GM12801 (cell line): ENCODE data around the gene PXYLP1.

Experiments used
- CTCF ChIP-seq: IDR thresholded peaks from one replicate; pipeline ENCODE4 v1.5.1; 2011; ENCODE audit warnings: control low read depth; ENCODE audit not compliant: insufficient read length; ENCODE audit errors: extremely low read depth

Gene PXYLP1

GRCh38 chr3:141218162-141218835 is 13.3 kb upstream of the PXYLP1 start:
- TF ChIP-seq CTCF, result no peak

- TF ChIP-seq CTCF, result no peak
Observed at GRCh38 chr3:141218926-141219325, 12.7 kb upstream of the PXYLP1 start.

GRCh38 chr3:141223673-141224166 is 7.9 kb upstream of the PXYLP1 start:
- no peak for TF ChIP-seq CTCF

- no peak for TF ChIP-seq CTCF
Observed at GRCh38 chr3:141225939-141226338, 5.7 kb upstream of the PXYLP1 start.

GRCh38 chr3:141227216-141227615 is 4.4 kb upstream of the PXYLP1 start:
- no peak for TF ChIP-seq CTCF

GRCh38 chr3:141227752-141228151 is 3.9 kb upstream of the PXYLP1 start:
- TF ChIP-seq CTCF, result no peak

GRCh38 chr3:141228395-141228794 is 3.2 kb upstream of the PXYLP1 start:
- no peak for TF ChIP-seq CTCF
